ENCODE measurements around the gene CD24.

- TF ChIP-seq, protein P1, sequence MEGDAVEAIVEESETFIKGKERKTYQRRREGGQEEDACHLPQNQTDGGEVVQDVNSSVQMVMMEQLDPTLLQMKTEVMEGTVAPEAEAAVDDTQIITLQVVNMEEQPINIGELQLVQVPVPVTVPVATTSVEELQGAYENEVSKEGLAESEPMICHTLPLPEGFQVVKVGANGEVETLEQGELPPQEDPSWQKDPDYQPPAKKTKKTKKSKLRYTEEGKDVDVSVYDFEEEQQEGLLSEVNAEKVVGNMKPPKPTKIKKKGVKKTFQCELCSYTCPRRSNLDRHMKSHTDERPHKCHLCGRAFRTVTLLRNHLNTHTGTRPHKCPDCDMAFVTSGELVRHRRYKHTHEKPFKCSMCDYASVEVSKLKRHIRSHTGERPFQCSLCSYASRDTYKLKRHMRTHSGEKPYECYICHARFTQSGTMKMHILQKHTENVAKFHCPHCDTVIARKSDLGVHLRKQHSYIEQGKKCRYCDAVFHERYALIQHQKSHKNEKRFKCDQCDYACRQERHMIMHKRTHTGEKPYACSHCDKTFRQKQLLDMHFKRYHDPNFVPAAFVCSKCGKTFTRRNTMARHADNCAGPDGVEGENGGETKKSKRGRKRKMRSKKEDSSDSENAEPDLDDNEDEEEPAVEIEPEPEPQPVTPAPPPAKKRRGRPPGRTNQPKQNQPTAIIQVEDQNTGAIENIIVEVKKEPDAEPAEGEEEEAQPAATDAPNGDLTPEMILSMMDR (tag by site-specific recombination; IDR thresholded peaks at IDR 0.05), result no peak
- TF ChIP-seq ZBTB17 (tag by site-specific recombination; IDR thresholded peaks at IDR 0.05) (no peak), ZNF600 (tag by site-specific recombination; IDR thresholded peaks at IDR 0.05) (no peak), YY1 (tag by site-specific recombination; IDR thresholded peaks at IDR 0.05) (no peak), ZNF660 (tag by site-specific recombination; IDR thresholded peaks at IDR 0.05) (no peak), GLIS1 (tag by site-specific recombination; IDR thresholded peaks at IDR 0.05) (no peak)
- TF ChIP-seq, protein P2, sequence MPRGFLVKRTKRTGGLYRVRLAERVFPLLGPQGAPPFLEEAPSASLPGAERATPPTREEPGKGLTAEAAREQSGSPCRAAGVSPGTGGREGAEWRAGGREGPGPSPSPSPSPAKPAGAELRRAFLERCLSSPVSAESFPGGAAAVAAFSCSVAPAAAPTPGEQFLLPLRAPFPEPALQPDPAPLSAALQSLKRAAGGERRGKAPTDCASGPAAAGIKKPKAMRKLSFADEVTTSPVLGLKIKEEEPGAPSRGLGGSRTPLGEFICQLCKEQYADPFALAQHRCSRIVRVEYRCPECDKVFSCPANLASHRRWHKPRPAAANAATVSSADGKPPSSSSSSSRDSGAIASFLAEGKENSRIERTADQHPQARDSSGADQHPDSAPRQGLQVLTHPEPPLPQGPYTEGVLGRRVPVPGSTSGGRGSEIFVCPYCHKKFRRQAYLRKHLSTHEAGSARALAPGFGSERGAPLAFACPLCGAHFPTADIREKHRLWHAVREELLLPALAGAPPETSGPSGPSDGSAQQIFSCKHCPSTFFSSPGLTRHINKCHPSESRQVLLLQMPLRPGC (tag by site-specific recombination; IDR thresholded peaks at IDR 0.05), result no peak
These were observed 11.0 kb downstream of the CD24 start for GRCh38 chr6:106963544-106963943.

Measured in HEK293 (cell line).